HFF-Myc (cell line): ENCODE results near the gene HTT.
"Not testable (repeated sequence)": the region's sequence is repeated elsewhere in the genome, so short reads cannot be mapped to it uniquely, and the experiment has no call there.

Source experiments
- DNase-seq: peaks from one replicate; pipeline ENCODE4 v3.0.0-alpha.2; 2011; ENCODE audit warnings: low read depth; ENCODE audit errors: extremely low read depth
- H3K4me3 ChIP-seq: replicated peaks from 2 replicates; pipeline ENCODE4 v1.5.1; 2011; ENCODE audit warnings: low read depth, mild to moderate bottlenecking, control low read depth, low read length
- TF ChIP-seq, protein P1 (sequence below): IDR thresholded peaks from 2 replicates; pipeline ENCODE4 v1.5.1; 2012; ENCODE audit warnings: mild to moderate bottlenecking, low read depth, low read length, control low read depth; ENCODE audit errors: missing control alignments

Gene HTT

GRCh38 chr4:3083732-3084131 lies 9.3 kb downstream of the HTT start:
- H3K4me3 ChIP-seq = no peak overlapping the region
- TF ChIP-seq, protein P1, sequence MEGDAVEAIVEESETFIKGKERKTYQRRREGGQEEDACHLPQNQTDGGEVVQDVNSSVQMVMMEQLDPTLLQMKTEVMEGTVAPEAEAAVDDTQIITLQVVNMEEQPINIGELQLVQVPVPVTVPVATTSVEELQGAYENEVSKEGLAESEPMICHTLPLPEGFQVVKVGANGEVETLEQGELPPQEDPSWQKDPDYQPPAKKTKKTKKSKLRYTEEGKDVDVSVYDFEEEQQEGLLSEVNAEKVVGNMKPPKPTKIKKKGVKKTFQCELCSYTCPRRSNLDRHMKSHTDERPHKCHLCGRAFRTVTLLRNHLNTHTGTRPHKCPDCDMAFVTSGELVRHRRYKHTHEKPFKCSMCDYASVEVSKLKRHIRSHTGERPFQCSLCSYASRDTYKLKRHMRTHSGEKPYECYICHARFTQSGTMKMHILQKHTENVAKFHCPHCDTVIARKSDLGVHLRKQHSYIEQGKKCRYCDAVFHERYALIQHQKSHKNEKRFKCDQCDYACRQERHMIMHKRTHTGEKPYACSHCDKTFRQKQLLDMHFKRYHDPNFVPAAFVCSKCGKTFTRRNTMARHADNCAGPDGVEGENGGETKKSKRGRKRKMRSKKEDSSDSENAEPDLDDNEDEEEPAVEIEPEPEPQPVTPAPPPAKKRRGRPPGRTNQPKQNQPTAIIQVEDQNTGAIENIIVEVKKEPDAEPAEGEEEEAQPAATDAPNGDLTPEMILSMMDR = no peak
- no peak for DNase-seq

DNA sequence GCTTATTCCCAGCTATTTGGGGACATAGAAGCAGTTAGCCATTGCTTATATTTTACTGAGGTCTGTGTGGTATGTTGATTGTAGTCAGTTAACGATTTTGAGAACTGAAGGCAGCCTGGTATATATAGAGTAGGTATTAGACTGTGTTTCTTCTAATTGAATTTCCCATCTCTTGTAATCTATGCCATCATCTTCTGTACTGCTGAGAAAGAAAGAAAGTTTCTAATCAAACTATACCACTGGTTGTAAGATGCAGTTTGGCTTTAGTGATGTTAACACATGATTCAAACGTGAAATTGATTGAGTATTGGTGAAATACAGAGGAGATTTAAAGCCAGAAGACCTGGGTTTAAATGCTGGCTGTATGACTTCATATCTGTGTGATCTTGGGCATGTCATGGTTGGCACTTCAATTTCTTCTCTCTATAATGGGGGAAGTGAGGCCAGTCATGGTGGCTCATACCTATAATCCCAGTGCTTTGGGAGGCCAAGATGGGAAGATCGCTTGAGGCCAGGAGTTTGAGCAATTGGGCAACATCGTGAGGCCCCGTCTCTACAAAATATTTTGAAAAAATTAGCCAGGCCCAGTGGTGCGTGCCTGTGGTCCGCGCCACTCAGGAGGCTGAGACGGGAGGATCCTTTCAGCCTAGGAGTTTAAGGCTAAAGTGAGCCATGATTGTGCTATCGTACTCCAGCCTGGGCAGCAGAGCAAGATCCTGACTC lies 11.6 kb downstream of the HTT start:
- TF ChIP-seq, protein P1 = no peak
- DNase-seq = no peak
- H3K4me3 ChIP-seq = no peak overlapping the region

GRCh38 chr4:3087115-3087797 lies 12.8 kb downstream of the HTT start:
- TF ChIP-seq, protein P1 = no peak
- no peak for DNase-seq
- H3K4me3 ChIP-seq = no peak overlapping the region

DNA sequence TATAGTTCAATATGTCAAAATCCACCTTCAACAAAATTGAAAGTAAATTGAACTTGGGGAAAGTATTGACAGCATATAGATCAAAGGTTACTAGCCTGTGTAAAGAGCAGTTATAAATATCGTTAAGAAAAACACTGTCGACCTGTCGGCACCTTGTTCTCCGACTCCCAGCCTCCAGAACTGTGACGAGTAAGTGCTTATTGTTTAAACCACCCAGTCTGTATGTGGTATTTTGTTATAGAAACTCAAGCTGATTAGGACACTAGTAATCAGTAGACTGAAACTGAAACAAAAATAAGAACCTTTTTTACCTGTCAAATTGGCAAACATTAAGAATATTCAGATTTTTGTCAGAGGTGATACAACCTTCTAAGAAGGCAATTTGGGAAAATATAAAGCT lies 17.0 kb downstream of the HTT start:
- TF ChIP-seq, protein P1 = no peak
- H3K4me3 ChIP-seq = no peak overlapping the region

DNA sequence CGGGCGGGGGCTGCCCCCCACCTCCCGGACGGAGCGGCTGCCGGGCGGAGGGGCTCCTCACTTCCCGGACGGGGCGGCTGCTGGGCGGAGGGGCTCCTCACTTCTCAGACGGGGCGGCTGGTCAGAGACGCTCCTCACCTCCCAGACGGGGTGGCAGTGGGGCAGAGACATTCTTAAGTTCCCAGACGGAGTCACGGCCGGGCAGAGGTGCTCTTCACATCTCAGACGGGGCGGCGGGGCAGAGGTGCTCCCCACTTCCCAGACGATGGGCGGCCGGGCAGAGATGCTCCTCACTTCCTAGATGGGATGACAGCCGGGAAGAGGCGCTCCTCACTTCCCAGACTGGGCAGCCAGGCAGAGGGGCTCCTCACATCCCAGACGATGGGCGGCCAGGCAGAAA lies 20.2 kb downstream of the HTT start:
- H3K4me3 ChIP-seq, DNase-seq: not testable (repeated sequence)

More for the DNA sequence above, 17.0 kb downstream of the HTT start:
- no peak for DNase-seq

DNA sequence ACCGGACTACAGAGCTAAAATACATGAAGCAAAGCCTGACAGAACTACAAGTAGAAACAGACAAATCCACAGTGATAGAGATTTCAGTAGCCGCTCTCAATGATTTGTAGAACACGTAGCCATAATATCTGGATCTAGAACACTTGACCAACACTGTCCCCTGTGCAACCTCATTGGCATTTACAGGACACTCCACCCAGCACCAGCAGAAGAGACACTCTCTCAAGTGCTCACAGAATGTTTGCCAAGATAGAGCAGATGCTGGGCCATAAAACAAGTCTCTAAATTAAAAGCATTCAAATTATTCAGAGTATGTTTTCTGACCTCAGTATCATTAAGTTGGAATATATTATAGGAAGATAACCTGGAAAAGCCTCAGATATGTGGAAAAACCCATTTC lies 21.7 kb downstream of the HTT start:
- TF ChIP-seq, protein P1 = no peak

DNA sequence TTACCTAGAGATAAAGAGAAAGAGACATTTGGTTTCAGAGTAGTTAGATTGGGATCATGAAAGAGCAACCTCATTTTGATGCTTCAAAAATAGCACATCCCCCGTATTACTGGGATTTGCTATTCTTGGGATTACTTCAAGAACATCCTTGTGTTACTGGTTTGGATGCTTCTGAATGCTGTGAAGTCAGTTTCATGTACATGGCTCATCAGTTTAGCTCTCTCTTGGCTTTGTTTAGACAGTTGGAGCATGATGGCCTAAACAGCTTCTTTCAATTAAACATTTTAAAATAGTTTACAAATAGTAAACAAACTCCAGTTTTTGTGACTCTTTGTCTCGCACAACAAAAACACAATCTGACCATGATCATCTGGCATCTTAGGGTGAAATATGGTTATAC lies 23.9 kb downstream of the HTT start:
- TF ChIP-seq, protein P1 = no peak
- no peak overlapping the region for H3K4me3 ChIP-seq
- no peak for DNase-seq

More for the DNA sequence above, 21.7 kb downstream of the HTT start:
- H3K4me3 ChIP-seq = no peak overlapping the region
- DNase-seq = no peak
